GM19035 (cell line): ENCODE data around the gene STX19.
"Not testable (repeated sequence)": the region's sequence is repeated elsewhere in the genome, so short reads cannot be mapped to it uniquely, and the experiment has no call there.

Source experiments
- ATAC-seq: cut with Tn5 transposase; IDR thresholded peaks from one replicate; pipeline ENCODE4 v1.9.1; 2021; ENCODE audit not compliant: unreplicated experiment

Gene STX19

GRCh38 chr3:93979850-93980676 lies 48.3 kb downstream of the STX19 start, which contains the start of gene ARL13B:
Gene ARL13B (plus strand): TSS chr3:93980155. CDS start chr3:93980424, 269 bp downstream.
- peak; percentile 100 for ATAC-seq

- peak; percentile 89 for ATAC-seq
Measured at GRCh38 chr3:93973131-93974126, 55.0 kb downstream of the STX19 start, which contains the start of gene PROS1. Gene PROS1 (minus strand): TSS chr3:93973896. CDS start chr3:93973749, 147 bp downstream.

GRCh38 chr3:93969997-93970396 lies 58.4 kb downstream of the STX19 start:
- ATAC-seq = no peak

GRCh38 chr3:93969443-93969842 lies 59.0 kb downstream of the STX19 start:
- no peak for ATAC-seq

- not testable (repeated sequence) for ATAC-seq
Measured at GRCh38 chr3:93965106-93965505, 63.3 kb downstream of the STX19 start.
